Peyer's patch (tissue), 4 donors: ENCODE measurements around the gene PRR3. TPM values are rescaled to one million over a fixed set of nuclear protein-coding genes. Genes with fewer than 3 reads are reported as not detected.
A peak's percentile ranks its signal among the peaks of the same experiment; 100 is the strongest.
"Not testable (repeated sequence)": the region's sequence is repeated elsewhere in the genome, so short reads cannot be mapped to it uniquely, and the experiment has no call there.

Experiments
- DNase-seq, 3 donors: peaks; one replicate each; pipeline ENCODE4 v3.0.0-alpha.2; 2017 to 2019
- H3K27ac ChIP-seq, 4 donors: fragments of 200-600 bp; sonication (generic); one replicate each; pipeline ENCODE4 v1.5.1; 2016 to 2019
- H3K27me3 ChIP-seq, 2 donors: fragments of 200-600 bp; sonication (generic); one replicate each; pipeline ENCODE4 v1.5.1; 2019
- H3K36me3 ChIP-seq, 3 donors: fragments of 200-600 bp; sonication (generic); one replicate each; pipeline ENCODE4 v1.5.1; 2016 to 2019
- H3K4me1 ChIP-seq, 4 donors: fragments of 200-600 bp; sonication (generic); one replicate each; pipeline ENCODE4 v1.5.1; 2016 to 2019
- H3K4me3 ChIP-seq, 4 donors: fragments of 200-600 bp; sonication (generic); 1 replicate in 3 of 4; 2 replicates in 1 of 4; pipeline ENCODE4 v1.5.1; 2016 to 2019; ENCODE audit warnings: mild to moderate bottlenecking in 1 of 4
- H3K9me3 ChIP-seq, 4 donors: fragments of 200-600 bp; sonication (generic); one replicate each; pipeline ENCODE4 v1.5.1; 2016 to 2019; ENCODE audit warnings: mild to moderate bottlenecking in 1 of 4
- CTCF ChIP-seq, 6 experiments: fragments of 450-650 bp in 4 of 6; fragments of 200-600 bp in 2 of 6; sonication (generic) in 1 of 6; IDR thresholded peaks; one replicate each; pipeline ENCODE4 v1.5.1; 2017 to 2019; ENCODE audit warnings: antibody characterized with exemption in 6 of 6, mild to moderate bottlenecking in 3 of 6, moderate library complexity in 1 of 6
- POLR2A ChIP-seq, 2 donors: fragments of 450-650 bp; IDR thresholded peaks; one replicate each; pipeline ENCODE4 v1.5.1; 2017; ENCODE audit warnings: antibody characterized with exemption in 2 of 2, mild to moderate bottlenecking in 2 of 2, moderate library complexity in 2 of 2
- total RNA-seq, 4 donors: library from RNA; depleted of rRNA; stranded (reverse); fragments of >200 nt; gene quantifications; one replicate each; pipeline ENCODE4 v1.1.0, GENCODE V29; 2016

The PRR3 gene
- total RNA-seq, 4 donors from 2014 or later: 1.7 to 9.0 (median 4.8) TPM

GRCh38 chr6:30589754-30590358, 32.8 kb downstream of the PRR3 start:
- H3K27ac ChIP-seq: no peak overlapping the region
- no peaks in the 10 kb centered on the region for H3K27me3 ChIP-seq

GRCh38 chr6:30590509-30590908, 33.4 kb downstream of the PRR3 start:
- Histone ChIP-seq H3K36me3 (peaks cover 0 to 86% (median 0%) of the 10 kb centered on the region in 3 donors), H3K4me3 (no peak overlapping the region)

More at GRCh38 chr6:30589754-30590358, 32.8 kb downstream of the PRR3 start:
- Histone ChIP-seq H3K9me3 (no peaks in the 10 kb centered on the region), H3K36me3 (peaks cover 0 to 90% (median 0%) of the 10 kb centered on the region in 3 donors), H3K4me1 (no peaks in the 10 kb centered on the region), H3K4me3 (no peak overlapping the region)
- DNase-seq: no peak
- TF ChIP-seq POLR2A (IDR thresholded peaks at IDR 0.05) (no peak), CTCF (IDR thresholded peaks at IDR 0.05) (no peak)

GRCh38 chr6:30591008-30591407, 33.9 kb downstream of the PRR3 start:
- Histone ChIP-seq H3K4me1 (no peaks in the 10 kb centered on the region), H3K27ac (no peak overlapping the region), H3K27me3 (no peaks in the 10 kb centered on the region), H3K4me3 (no peak overlapping the region), H3K9me3 (no peaks in the 10 kb centered on the region), H3K36me3 (peaks cover 0 to 81% (median 0%) of the 10 kb centered on the region in 3 donors)
- TF ChIP-seq POLR2A (IDR thresholded peaks at IDR 0.05) (no peak), CTCF (IDR thresholded peaks at IDR 0.05) (no peak)
- DNase-seq: no peak

More at GRCh38 chr6:30590509-30590908, 33.4 kb downstream of the PRR3 start:
- Histone ChIP-seq H3K9me3 (no peaks in the 10 kb centered on the region), H3K27ac (no peak overlapping the region), H3K27me3 (no peaks in the 10 kb centered on the region), H3K4me1 (no peaks in the 10 kb centered on the region)
- TF ChIP-seq POLR2A (IDR thresholded peaks at IDR 0.05): no peak
- no peak for TF ChIP-seq CTCF (IDR thresholded peaks at IDR 0.05)
- no peak for DNase-seq

- H3K4me3 ChIP-seq: no peak overlapping the region
- H3K9me3 ChIP-seq: no peaks in the 10 kb centered on the region
- peaks cover 0 to 68% (median 0%) of the 10 kb centered on the region in 3 donors for H3K36me3 ChIP-seq
Observed at GRCh38 chr6:30592287-30592686, 35.2 kb downstream of the PRR3 start.

GRCh38 chr6:30597315-30598144, 40.4 kb downstream of the PRR3 start:
- H3K4me1 ChIP-seq, H3K9me3 ChIP-seq, H3K27ac ChIP-seq, H3K27me3 ChIP-seq, H3K4me3 ChIP-seq: not testable (repeated sequence)
- DNase-seq: peak; percentile 69 to 94 (median 89)
- TF ChIP-seq CTCF (IDR thresholded peaks at IDR 0.05): peak; percentile 47 to 88 (median 84)
- peaks cover 0 to 40% (median 0%) of the 10 kb centered on the region in 3 donors for H3K36me3 ChIP-seq

More at GRCh38 chr6:30592287-30592686, 35.2 kb downstream of the PRR3 start:
- no peak for TF ChIP-seq CTCF (IDR thresholded peaks at IDR 0.05)
- no peak for TF ChIP-seq POLR2A (IDR thresholded peaks at IDR 0.05)
- no peak for DNase-seq
- Histone ChIP-seq H3K4me1 (no peaks in the 10 kb centered on the region), H3K27me3 (no peaks in the 10 kb centered on the region), H3K27ac (no peak overlapping the region)
